Kidney epithelial cell (primary cell): ENCODE results near the gene TTC9C. TPM values are rescaled to one million over a fixed set of nuclear protein-coding genes. Genes with fewer than 3 reads are reported as not detected.
A peak's percentile ranks its signal among the peaks of the same experiment; 100 is the strongest.

Source experiments
- DNase-seq: peaks from one replicate; pipeline ENCODE4 v3.0.0-alpha.2; 2010; ENCODE audit warnings: low read depth
- H3K27me3 ChIP-seq: 2 replicates; pipeline ENCODE4 v1.6.0; 2011; ENCODE audit warnings: low read length; ENCODE audit not compliant: control insufficient read depth, insufficient read depth
- H3K36me3 ChIP-seq: 2 replicates; pipeline ENCODE4 v1.5.1; 2011; ENCODE audit warnings: low read length; ENCODE audit not compliant: control insufficient read depth, insufficient read depth
- H3K4me3 ChIP-seq: 2 replicates; pipeline ENCODE4 v1.5.1; 2011; ENCODE audit warnings: low read depth, mild to moderate bottlenecking, control low read depth, low read length
- total RNA-seq: library from RNA; depleted of rRNA; stranded (reverse); fragments of >200 nt; gene quantifications from 2 replicates; pipeline ENCODE4 v1.2.3, GENCODE V29; 2015
- TF ChIP-seq, protein P1 (sequence below): IDR thresholded peaks from 2 replicates; pipeline ENCODE4 v1.5.1; 2011; ENCODE audit warnings: mild to moderate bottlenecking, moderate library complexity, low read length, control low read depth, inconsistent platforms; ENCODE audit not compliant: insufficient read depth, poor library complexity, severe bottlenecking

Gene TTC9C
- total RNA-seq, 1 donor from 2014 or later, result 37.5 TPM

- peaks cover 2% of the 10 kb centered on the region for H3K36me3 ChIP-seq
- TF ChIP-seq, protein P1, sequence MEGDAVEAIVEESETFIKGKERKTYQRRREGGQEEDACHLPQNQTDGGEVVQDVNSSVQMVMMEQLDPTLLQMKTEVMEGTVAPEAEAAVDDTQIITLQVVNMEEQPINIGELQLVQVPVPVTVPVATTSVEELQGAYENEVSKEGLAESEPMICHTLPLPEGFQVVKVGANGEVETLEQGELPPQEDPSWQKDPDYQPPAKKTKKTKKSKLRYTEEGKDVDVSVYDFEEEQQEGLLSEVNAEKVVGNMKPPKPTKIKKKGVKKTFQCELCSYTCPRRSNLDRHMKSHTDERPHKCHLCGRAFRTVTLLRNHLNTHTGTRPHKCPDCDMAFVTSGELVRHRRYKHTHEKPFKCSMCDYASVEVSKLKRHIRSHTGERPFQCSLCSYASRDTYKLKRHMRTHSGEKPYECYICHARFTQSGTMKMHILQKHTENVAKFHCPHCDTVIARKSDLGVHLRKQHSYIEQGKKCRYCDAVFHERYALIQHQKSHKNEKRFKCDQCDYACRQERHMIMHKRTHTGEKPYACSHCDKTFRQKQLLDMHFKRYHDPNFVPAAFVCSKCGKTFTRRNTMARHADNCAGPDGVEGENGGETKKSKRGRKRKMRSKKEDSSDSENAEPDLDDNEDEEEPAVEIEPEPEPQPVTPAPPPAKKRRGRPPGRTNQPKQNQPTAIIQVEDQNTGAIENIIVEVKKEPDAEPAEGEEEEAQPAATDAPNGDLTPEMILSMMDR, result peak; percentile 16
- DNase-seq, result no peak
- no peaks in the 10 kb centered on the region for H3K27me3 ChIP-seq
- peak overlapping the region; percentile 59 for H3K4me3 ChIP-seq
Observed at GRCh38 chr11:62705413-62705812, 22.9 kb upstream of the TTC9C start.

DNA sequence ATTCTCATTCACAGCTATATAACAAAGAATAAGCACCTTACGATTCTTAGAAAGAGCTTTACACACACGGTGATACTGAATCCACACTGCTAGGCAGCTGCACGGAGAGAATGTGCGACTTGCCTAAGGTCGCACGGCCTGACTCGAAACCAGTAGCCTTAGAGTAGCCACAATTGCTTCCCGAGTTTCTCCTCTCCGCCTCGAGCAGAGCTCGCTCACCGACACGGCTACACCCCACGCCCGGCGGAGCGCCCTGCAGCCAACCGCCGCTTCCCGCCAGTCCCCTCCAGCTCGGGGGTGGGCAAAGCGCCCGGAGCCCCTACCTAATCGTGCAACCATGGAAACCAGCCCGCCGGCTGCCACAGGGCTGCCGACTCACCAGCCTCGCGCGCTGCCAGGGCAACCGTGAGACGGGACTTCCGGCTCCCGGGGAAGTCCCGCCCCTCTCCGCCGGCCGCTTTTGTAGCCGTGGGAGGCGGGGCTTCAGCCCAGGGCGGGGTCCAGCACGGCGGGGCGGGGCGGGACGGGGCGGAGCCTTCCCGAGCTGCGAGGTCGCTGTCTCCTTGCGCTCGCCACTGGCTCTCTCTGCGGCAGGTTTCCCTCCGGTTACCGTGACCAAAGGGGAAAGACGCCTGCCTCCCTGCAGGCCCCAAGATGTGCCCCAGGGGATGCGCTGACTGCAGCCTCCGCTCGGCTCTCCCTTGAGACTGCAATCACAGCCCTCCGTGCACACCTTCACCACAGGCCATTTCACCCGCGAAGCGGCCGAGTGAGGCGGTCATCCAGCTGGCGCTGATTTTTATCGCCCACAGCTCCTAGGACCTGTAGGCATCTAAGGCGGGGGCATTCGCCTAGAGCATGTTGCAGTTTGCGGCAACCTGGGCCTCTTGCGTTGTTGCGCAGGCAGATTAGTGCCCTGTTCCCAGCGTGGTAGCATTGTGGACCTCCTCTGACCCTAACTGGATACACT, 22.1 kb upstream of the TTC9C start:
- peaks cover 2% of the 10 kb centered on the region for H3K36me3 ChIP-seq
- H3K4me3 ChIP-seq, result peak overlapping the region; percentile 59
- H3K27me3 ChIP-seq, result no peaks in the 10 kb centered on the region
- peak; percentile 72 for DNase-seq
- TF ChIP-seq, protein P1, result no peak

DNA sequence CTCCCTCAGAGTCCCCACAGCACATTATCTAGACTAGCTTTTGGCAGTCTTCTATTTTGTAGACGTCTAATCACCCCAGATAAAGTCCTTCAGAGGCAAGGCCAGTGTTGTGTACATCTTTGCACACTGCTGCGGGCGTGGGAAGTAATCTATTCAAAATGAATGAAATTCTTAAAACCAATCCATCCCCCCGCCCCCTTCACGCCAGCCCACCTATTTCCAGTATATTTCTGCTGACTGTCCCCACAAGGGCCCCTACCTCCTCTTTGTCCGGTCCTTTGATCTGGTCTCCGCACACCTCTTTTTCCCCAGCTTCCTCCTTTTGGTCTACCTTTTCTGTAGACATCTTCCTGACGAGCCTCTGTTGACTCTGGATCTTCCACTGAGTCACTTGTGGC, 21.4 kb upstream of the TTC9C start:
- H3K27me3 ChIP-seq, result no peaks in the 10 kb centered on the region
- peaks cover 2% of the 10 kb centered on the region for H3K36me3 ChIP-seq
- no peak for DNase-seq
- H3K4me3 ChIP-seq, result no peak overlapping the region
- TF ChIP-seq, protein P1, result no peak

DNA sequence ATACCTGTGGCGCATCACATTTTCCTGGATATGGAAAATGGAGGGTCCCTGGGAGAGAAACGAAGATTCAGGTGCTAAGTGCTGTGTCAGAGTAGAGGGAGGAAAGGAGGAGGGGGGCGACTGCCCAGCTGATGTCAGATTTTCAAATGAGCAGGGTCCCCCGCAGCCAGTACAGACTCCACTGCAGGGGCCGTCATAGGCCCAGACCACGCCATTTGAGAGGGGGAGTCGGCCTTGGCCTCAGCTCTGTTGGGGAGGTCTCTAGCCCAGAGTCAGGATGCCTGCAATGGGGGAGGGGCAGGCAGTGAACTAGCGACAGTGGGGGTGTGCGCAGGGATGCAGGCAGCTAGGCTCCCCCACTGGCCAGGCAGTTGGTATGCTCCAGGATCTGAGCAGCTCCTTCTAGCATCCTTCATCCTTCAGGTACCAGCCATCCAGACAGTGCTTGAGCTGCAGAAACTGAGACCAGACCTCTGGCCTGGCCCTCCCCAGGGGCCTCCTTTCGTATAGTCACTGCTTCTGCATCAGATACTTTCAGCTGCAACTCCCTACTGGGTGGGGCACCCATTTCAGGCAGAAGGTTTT, 20.9 kb upstream of the TTC9C start, which contains the start of the genes BSCL2 and GNG3:
Gene BSCL2, minus strand, starts transcription at position 148 of the 585 bp plus-strand sequence. CDS start 229 bp downstream, outside the sequence.
Gene GNG3, plus strand, starts transcription at position 400 of the 585 bp plus-strand sequence. CDS start 620 bp downstream, outside the sequence.
- H3K27me3 ChIP-seq, result no peaks in the 10 kb centered on the region
- H3K36me3 ChIP-seq, result peaks cover 2% of the 10 kb centered on the region
- TF ChIP-seq, protein P1, result no peak
- peak within 1 kb of the TSS; percentile 41 for H3K4me3 ChIP-seq
- no peak for DNase-seq

GRCh38 chr11:62708392-62708791, 19.9 kb upstream of the TTC9C start:
- TF ChIP-seq, protein P1, result no peak
- DNase-seq, result no peak
- Histone ChIP-seq H3K27me3 (no peaks in the 10 kb centered on the region), H3K4me3 (no peak overlapping the region), H3K36me3 (peaks cover 2% of the 10 kb centered on the region)
